ENCODE results near the gene HBG2.
"Not testable (repeated sequence)": the region's sequence is repeated elsewhere in the genome, so short reads cannot be mapped to it uniquely, and the experiment has no call there.

Gene HBG2

GRCh38 chr11:5254646-5255413 lies at the start of gene HBG2:
Gene HBG2 (minus strand): TSS chr11:5254781. CDS start chr11:5254728, 53 bp downstream.
- not testable (repeated sequence) for H3K9me3 Mint-ChIP-seq; DNase-seq (ENCODE audit: low spot score); H3K4me1 Mint-ChIP-seq (ENCODE audit: low read depth); H3K4me3 Mint-ChIP-seq; H3K27me3 Mint-ChIP-seq (ENCODE audit: low read depth); H3K27ac Mint-ChIP-seq; H3K36me3 Mint-ChIP-seq (ENCODE audit: low read depth)

- DNase-seq (ENCODE audit: low spot score) = no peak
- Mint-ChIP-seq H3K9me3 (no peaks in the 10 kb centered on the region), H3K4me3 (no peak overlapping the region), H3K36me3 (ENCODE audit: low read depth) (no peaks in the 10 kb centered on the region), H3K27ac (no peak overlapping the region), H3K4me1 (ENCODE audit: low read depth) (no peaks in the 10 kb centered on the region), H3K27me3 (ENCODE audit: low read depth) (no peaks in the 10 kb centered on the region)
Measured at GRCh38 chr11:5304046-5304445, 49.5 kb upstream of the HBG2 start.

GRCh38 chr11:5303626-5304025 lies 49.0 kb upstream of the HBG2 start:
- no peaks in the 10 kb centered on the region for H3K4me1 Mint-ChIP-seq (ENCODE audit: low read depth)
- H3K4me3 Mint-ChIP-seq = no peak overlapping the region
- no peak for DNase-seq (ENCODE audit: low spot score)
- H3K27me3 Mint-ChIP-seq (ENCODE audit: low read depth) = no peaks in the 10 kb centered on the region
- no peaks in the 10 kb centered on the region for H3K36me3 Mint-ChIP-seq (ENCODE audit: low read depth)
- no peaks in the 10 kb centered on the region for H3K9me3 Mint-ChIP-seq
- no peak overlapping the region for H3K27ac Mint-ChIP-seq

GRCh38 chr11:5301846-5302245 lies 47.3 kb upstream of the HBG2 start, which contains the start of gene OR51B4:
Gene OR51B4 (minus strand): TSS chr11:5301946. CDS start chr11:5301946, 0 bp downstream.
- H3K27ac Mint-ChIP-seq = no peak within 1 kb of the TSS
- no peaks in the 10 kb centered on the region for H3K27me3 Mint-ChIP-seq (ENCODE audit: low read depth)
- no peaks in the 10 kb centered on the region for H3K9me3 Mint-ChIP-seq
- no peaks in the 10 kb centered on the region for H3K4me1 Mint-ChIP-seq (ENCODE audit: low read depth)
- no peaks in the 10 kb centered on the region for H3K36me3 Mint-ChIP-seq (ENCODE audit: low read depth)
- no peak within 1 kb of the TSS for H3K4me3 Mint-ChIP-seq
- no peak for DNase-seq (ENCODE audit: low spot score)

GRCh38 chr11:5300251-5300650 lies 45.7 kb upstream of the HBG2 start:
- DNase-seq (ENCODE audit: low spot score) = no peak
- Mint-ChIP-seq H3K36me3 (ENCODE audit: low read depth) (no peaks in the 10 kb centered on the region), H3K4me3 (no peak overlapping the region), H3K27ac (no peak overlapping the region), H3K4me1 (ENCODE audit: low read depth) (no peaks in the 10 kb centered on the region), H3K9me3 (no peaks in the 10 kb centered on the region), H3K27me3 (ENCODE audit: low read depth) (no peaks in the 10 kb centered on the region)

- no peak overlapping the region for H3K4me3 Mint-ChIP-seq
- no peak overlapping the region for H3K27ac Mint-ChIP-seq
- H3K36me3 Mint-ChIP-seq (ENCODE audit: low read depth) = no peaks in the 10 kb centered on the region
- H3K4me1 Mint-ChIP-seq (ENCODE audit: low read depth) = no peaks in the 10 kb centered on the region
- DNase-seq (ENCODE audit: low spot score) = no peak
- H3K9me3 Mint-ChIP-seq = no peaks in the 10 kb centered on the region
- no peaks in the 10 kb centered on the region for H3K27me3 Mint-ChIP-seq (ENCODE audit: low read depth)
Measured at GRCh38 chr11:5298451-5298850, 43.9 kb upstream of the HBG2 start.

GRCh38 chr11:5297721-5298323 lies 43.2 kb upstream of the HBG2 start:
- Mint-ChIP-seq H3K27me3 (ENCODE audit: low read depth) (no peaks in the 10 kb centered on the region), H3K9me3 (no peaks in the 10 kb centered on the region), H3K4me1 (ENCODE audit: low read depth) (no peaks in the 10 kb centered on the region), H3K36me3 (ENCODE audit: low read depth) (no peaks in the 10 kb centered on the region), H3K4me3 (no peak overlapping the region), H3K27ac (no peak overlapping the region)
- DNase-seq (ENCODE audit: low spot score) = no peak

GRCh38 chr11:5294342-5294995 lies 39.9 kb upstream of the HBG2 start:
- DNase-seq (ENCODE audit: low spot score); H3K4me3 Mint-ChIP-seq; H3K36me3 Mint-ChIP-seq (ENCODE audit: low read depth); H3K27ac Mint-ChIP-seq; H3K4me1 Mint-ChIP-seq (ENCODE audit: low read depth); H3K27me3 Mint-ChIP-seq (ENCODE audit: low read depth); H3K9me3 Mint-ChIP-seq: not testable (repeated sequence)

GRCh38 chr11:5293028-5293427 lies 38.4 kb upstream of the HBG2 start:
- Mint-ChIP-seq H3K4me1 (ENCODE audit: low read depth) (no peaks in the 10 kb centered on the region), H3K27ac (no peak overlapping the region), H3K4me3 (no peak overlapping the region), H3K36me3 (ENCODE audit: low read depth) (no peaks in the 10 kb centered on the region), H3K9me3 (no peaks in the 10 kb centered on the region), H3K27me3 (ENCODE audit: low read depth) (no peaks in the 10 kb centered on the region)
- no peak for DNase-seq (ENCODE audit: low spot score)

- DNase-seq (ENCODE audit: low spot score) = no peak
- no peaks in the 10 kb centered on the region for H3K9me3 Mint-ChIP-seq
- H3K4me1 Mint-ChIP-seq (ENCODE audit: low read depth) = no peaks in the 10 kb centered on the region
- H3K4me3 Mint-ChIP-seq = no peak overlapping the region
- H3K36me3 Mint-ChIP-seq (ENCODE audit: low read depth) = no peaks in the 10 kb centered on the region
- H3K27ac Mint-ChIP-seq = no peak overlapping the region
- no peaks in the 10 kb centered on the region for H3K27me3 Mint-ChIP-seq (ENCODE audit: low read depth)
Measured at GRCh38 chr11:5291207-5291838, 36.7 kb upstream of the HBG2 start.

- no peaks in the 10 kb centered on the region for H3K36me3 Mint-ChIP-seq (ENCODE audit: low read depth)
Measured at GRCh38 chr11:5290106-5290505, 35.5 kb upstream of the HBG2 start.

GRCh38 chr11:5289696-5290095 lies 35.1 kb upstream of the HBG2 start:
- H3K9me3 Mint-ChIP-seq = no peaks in the 10 kb centered on the region
- DNase-seq (ENCODE audit: low spot score) = no peak
- no peaks in the 10 kb centered on the region for H3K4me1 Mint-ChIP-seq (ENCODE audit: low read depth)
- no peak overlapping the region for H3K27ac Mint-ChIP-seq
- H3K27me3 Mint-ChIP-seq (ENCODE audit: low read depth) = no peaks in the 10 kb centered on the region
- no peak overlapping the region for H3K4me3 Mint-ChIP-seq
- no peaks in the 10 kb centered on the region for H3K36me3 Mint-ChIP-seq (ENCODE audit: low read depth)

More at GRCh38 chr11:5290106-5290505, 35.5 kb upstream of the HBG2 start:
- H3K4me1 Mint-ChIP-seq (ENCODE audit: low read depth) = no peaks in the 10 kb centered on the region
- H3K27me3 Mint-ChIP-seq (ENCODE audit: low read depth) = no peaks in the 10 kb centered on the region
- DNase-seq (ENCODE audit: low spot score) = no peak
- H3K9me3 Mint-ChIP-seq = no peaks in the 10 kb centered on the region
- H3K27ac Mint-ChIP-seq = no peak overlapping the region
- no peak overlapping the region for H3K4me3 Mint-ChIP-seq

- DNase-seq (ENCODE audit: low spot score) = no peak
- no peaks in the 10 kb centered on the region for H3K9me3 Mint-ChIP-seq
- H3K4me3 Mint-ChIP-seq = no peak overlapping the region
- H3K27ac Mint-ChIP-seq = no peak overlapping the region
- H3K27me3 Mint-ChIP-seq (ENCODE audit: low read depth) = no peaks in the 10 kb centered on the region
- no peaks in the 10 kb centered on the region for H3K36me3 Mint-ChIP-seq (ENCODE audit: low read depth)
- no peaks in the 10 kb centered on the region for H3K4me1 Mint-ChIP-seq (ENCODE audit: low read depth)
Measured at GRCh38 chr11:5288906-5289550, 34.4 kb upstream of the HBG2 start.
